IMR-90 (cell line): ENCODE results near the gene KLK12.

ENCODE experiments used
- CEBPB ChIP-seq: IDR thresholded peaks from 2 replicates; pipeline ENCODE4 v1.6.1; 2012; ENCODE audit warnings: low read depth, low read length, improper control_type of control experiment
- CTCF ChIP-seq: conservative IDR thresholded peaks from 2 replicates; pipeline ENCODE4 v1.5.1; 2012; ENCODE audit warnings: mild to moderate bottlenecking, low read depth, low read length, improper control_type of control experiment
- MXI1 ChIP-seq: IDR thresholded peaks from 2 replicates; pipeline ENCODE4 v1.6.1; 2012; ENCODE audit warnings: low read depth, mild to moderate bottlenecking, low read length, moderate library complexity, borderline replicate concordance
- POLR2A ChIP-seq: IDR thresholded peaks from 2 replicates; pipeline ENCODE4 v1.6.1; 2012; ENCODE audit warnings: mild to moderate bottlenecking, low read depth, low read length

- TF ChIP-seq POLR2A, result no peak
- TF ChIP-seq MXI1, result no peak
- no peak for TF ChIP-seq CEBPB
- TF ChIP-seq CTCF, result no peak
Observed at GRCh38 chr19:51025401-51025800, 9.4 kb downstream of the KLK12 start.
